Fibroblast of the aortic adventitia (primary cell): ENCODE data around the gene NECAB2. TPM values are rescaled to one million over a fixed set of nuclear protein-coding genes. Genes with fewer than 3 reads are reported as not detected.

ENCODE experiments used
- DNase-seq: peaks from one replicate; pipeline ENCODE4 v3.0.0-alpha.2; 2010; ENCODE audit warnings: low read depth
- H3K4me3 ChIP-seq: 2 replicates; pipeline ENCODE4 v1.5.1; 2011; ENCODE audit warnings: low read depth, mild to moderate bottlenecking, control low read depth, low read length, moderate library complexity
- CTCF ChIP-seq: IDR thresholded peaks from 2 replicates; pipeline ENCODE4 v1.5.1; 2011; ENCODE audit warnings: mild to moderate bottlenecking, low read length, control low read depth, inconsistent platforms; ENCODE audit not compliant: insufficient read depth
- total RNA-seq: library from RNA; depleted of rRNA; stranded (reverse); fragments of >200 nt; gene quantifications from 2 replicates; pipeline ENCODE4 v1.2.3, GENCODE V29; 2012; ENCODE audit warnings: low replicate concordance

The NECAB2 gene
- total RNA-seq, 1 donor: 0.18 TPM

- no peak for TF ChIP-seq CTCF
- no peak overlapping the region for H3K4me3 ChIP-seq
Measured at GRCh38 chr16:84021488-84021887, 53.4 kb downstream of the NECAB2 start.

GRCh38 chr16:84022644-84023043 is 54.6 kb downstream of the NECAB2 start:
- no peak for DNase-seq
- no peak for TF ChIP-seq CTCF
- H3K4me3 ChIP-seq: no peak overlapping the region

More at GRCh38 chr16:84021488-84021887, 53.4 kb downstream of the NECAB2 start:
- no peak for DNase-seq

GRCh38 chr16:84024854-84025253 is 56.8 kb downstream of the NECAB2 start:
- no peak overlapping the region for H3K4me3 ChIP-seq
- peak; percentile 86 for DNase-seq
- no peak for TF ChIP-seq CTCF

- TF ChIP-seq CTCF: no peak
- no peak for DNase-seq
Measured at GRCh38 chr16:84026606-84027005, 58.6 kb downstream of the NECAB2 start.

GRCh38 chr16:84027625-84028024 is 59.6 kb downstream of the NECAB2 start:
- DNase-seq: no peak
- TF ChIP-seq CTCF: no peak
- H3K4me3 ChIP-seq: no peak overlapping the region

More at GRCh38 chr16:84026606-84027005, 58.6 kb downstream of the NECAB2 start:
- no peak overlapping the region for H3K4me3 ChIP-seq

GRCh38 chr16:84029297-84030047 is 61.4 kb downstream of the NECAB2 start:
- TF ChIP-seq CTCF: no peak
- DNase-seq: no peak
- no peak overlapping the region for H3K4me3 ChIP-seq

- no peak for DNase-seq
- no peak overlapping the region for H3K4me3 ChIP-seq
- TF ChIP-seq CTCF: no peak
Measured at GRCh38 chr16:84031556-84031955, 63.5 kb downstream of the NECAB2 start.
